ENCODE measurements around the gene TRAPPC6A. TPM values are rescaled to one million over a fixed set of nuclear protein-coding genes. Genes with fewer than 3 reads are reported as not detected.

The TRAPPC6A gene
- total and polyA plus RNA-seq, 9 donors: 1.8 to 33.7 (median 23.4) TPM

DNA sequence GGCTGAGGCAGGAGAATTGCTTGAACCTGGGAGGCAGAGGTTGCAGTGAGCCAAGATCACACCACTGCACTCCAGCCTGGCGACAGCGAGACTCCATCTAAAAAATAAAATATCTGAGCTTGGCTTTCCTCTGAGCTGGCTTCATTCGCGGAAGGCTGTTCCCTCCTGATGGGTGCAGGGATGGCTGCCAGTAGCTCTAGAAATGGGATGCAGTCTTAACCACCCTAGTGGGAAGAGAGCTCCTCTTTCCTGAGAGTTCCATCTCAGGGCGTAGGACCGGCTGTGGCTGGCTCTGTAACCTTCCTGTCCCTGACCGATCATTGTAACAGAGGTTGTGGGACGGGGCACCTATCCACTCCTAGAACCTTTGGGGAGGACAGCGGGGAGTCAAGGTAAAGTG lies 52.7 kb downstream of the TRAPPC6A start:
- WGBS, 3 donors: 94 to 96% (median 95%) methylated on average over 9 of the region's 9 CpGs
- TF ChIP-seq, protein P1, sequence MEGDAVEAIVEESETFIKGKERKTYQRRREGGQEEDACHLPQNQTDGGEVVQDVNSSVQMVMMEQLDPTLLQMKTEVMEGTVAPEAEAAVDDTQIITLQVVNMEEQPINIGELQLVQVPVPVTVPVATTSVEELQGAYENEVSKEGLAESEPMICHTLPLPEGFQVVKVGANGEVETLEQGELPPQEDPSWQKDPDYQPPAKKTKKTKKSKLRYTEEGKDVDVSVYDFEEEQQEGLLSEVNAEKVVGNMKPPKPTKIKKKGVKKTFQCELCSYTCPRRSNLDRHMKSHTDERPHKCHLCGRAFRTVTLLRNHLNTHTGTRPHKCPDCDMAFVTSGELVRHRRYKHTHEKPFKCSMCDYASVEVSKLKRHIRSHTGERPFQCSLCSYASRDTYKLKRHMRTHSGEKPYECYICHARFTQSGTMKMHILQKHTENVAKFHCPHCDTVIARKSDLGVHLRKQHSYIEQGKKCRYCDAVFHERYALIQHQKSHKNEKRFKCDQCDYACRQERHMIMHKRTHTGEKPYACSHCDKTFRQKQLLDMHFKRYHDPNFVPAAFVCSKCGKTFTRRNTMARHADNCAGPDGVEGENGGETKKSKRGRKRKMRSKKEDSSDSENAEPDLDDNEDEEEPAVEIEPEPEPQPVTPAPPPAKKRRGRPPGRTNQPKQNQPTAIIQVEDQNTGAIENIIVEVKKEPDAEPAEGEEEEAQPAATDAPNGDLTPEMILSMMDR (IDR thresholded peaks at IDR 0.05): no peak
- TF ChIP-seq EP300 (IDR thresholded peaks at IDR 0.05) (no peak), POLR2A (IDR thresholded peaks at IDR 0.05) (no peak)
- intact Hi-C loops (cut with DNase I): no loop called here

DNA sequence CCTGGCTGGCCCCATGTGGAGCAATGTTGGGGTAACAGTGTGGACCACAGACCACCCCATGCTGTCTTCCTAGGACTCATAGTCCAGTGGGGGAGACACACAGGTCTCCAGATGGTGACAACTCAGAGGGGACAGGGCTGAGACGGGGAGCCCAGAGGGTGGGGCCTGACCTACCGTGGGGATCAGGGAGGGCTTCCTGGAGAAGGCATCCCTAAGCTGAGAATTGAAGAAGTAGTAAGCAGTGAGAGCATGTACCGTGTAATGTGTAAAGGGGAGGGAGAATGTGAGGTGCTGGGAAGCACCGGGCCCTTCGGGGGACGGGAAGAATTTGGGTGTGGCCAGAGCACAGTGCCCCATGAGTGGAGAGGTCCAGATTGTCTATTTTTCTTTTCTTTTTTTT lies 54.0 kb downstream of the TRAPPC6A start:
- no peaks in the 10 kb centered on the region for H3K4me1 ChIP-seq (ENCODE audit: insufficient read depth)
- H3K36me3 ChIP-seq: no peaks in the 10 kb centered on the region
- TF ChIP-seq POLR2A (IDR thresholded peaks at IDR 0.05) (no peak), EP300 (IDR thresholded peaks at IDR 0.05) (no peak)
- TF ChIP-seq, protein P1 (IDR thresholded peaks at IDR 0.05): no peak
- intact Hi-C loops (cut with DNase I): no loop called here
- no peak overlapping the region for H3K4me3 ChIP-seq
- no peak overlapping the region for H3K27ac ChIP-seq
- H3K27me3 ChIP-seq: no peaks in the 10 kb centered on the region
- no peaks in the 10 kb centered on the region for H3K9me3 ChIP-seq
- WGBS, 3 donors: 85 to 93% (median 87%) methylated on average over 6 of the region's 6 CpGs
- no peak for DNase-seq

More for the DNA sequence above, 52.7 kb downstream of the TRAPPC6A start:
- H3K36me3 ChIP-seq: no peaks in the 10 kb centered on the region
- H3K27me3 ChIP-seq: no peaks in the 10 kb centered on the region
- H3K27ac ChIP-seq: no peak overlapping the region
- no peaks in the 10 kb centered on the region for H3K4me1 ChIP-seq (ENCODE audit: insufficient read depth)
- H3K4me3 ChIP-seq: no peak overlapping the region
- no peak for DNase-seq
- H3K9me3 ChIP-seq: no peaks in the 10 kb centered on the region

DNA sequence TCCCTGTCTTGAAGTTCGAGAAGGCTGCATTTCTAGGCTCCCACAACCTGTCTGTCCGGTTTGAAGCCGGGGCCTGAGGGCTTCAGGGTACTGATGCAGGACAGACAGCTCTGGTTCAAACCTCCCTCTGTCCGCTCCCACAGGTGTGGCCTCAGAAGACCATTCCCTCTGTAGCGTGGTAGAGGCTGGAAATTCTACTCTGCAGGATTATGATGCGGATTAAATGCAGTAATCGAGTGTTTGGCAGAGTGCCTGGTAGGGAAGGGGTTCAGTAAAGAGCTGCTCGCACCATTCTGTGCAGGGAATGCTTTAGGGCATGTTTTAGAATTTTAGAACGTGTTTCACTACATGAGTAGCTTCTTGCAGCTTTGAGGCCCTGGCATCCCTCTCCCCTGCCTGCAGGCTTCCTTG lies 54.6 kb downstream of the TRAPPC6A start:
- 65 to 69% (median 68%) methylated on average over 9 of the region's 9 CpGs for WGBS, 3 donors
- H3K9me3 ChIP-seq: no peaks in the 10 kb centered on the region
- intact Hi-C loops (cut with DNase I): loop anchor here in 1 of 4 donors (2.0 kb wide), 1 partner anchor 65 kb away; no protein-coding TSS in a partner anchor
- no peak overlapping the region for H3K27ac ChIP-seq
- TF ChIP-seq, protein P1 (IDR thresholded peaks at IDR 0.05): no peak
- TF ChIP-seq POLR2A (IDR thresholded peaks at IDR 0.05) (no peak), EP300 (IDR thresholded peaks at IDR 0.05) (no peak)
- no peak for DNase-seq
- H3K4me3 ChIP-seq: no peak overlapping the region
- no peaks in the 10 kb centered on the region for H3K36me3 ChIP-seq
- H3K4me1 ChIP-seq (ENCODE audit: insufficient read depth): no peaks in the 10 kb centered on the region
- H3K27me3 ChIP-seq: no peaks in the 10 kb centered on the region

DNA sequence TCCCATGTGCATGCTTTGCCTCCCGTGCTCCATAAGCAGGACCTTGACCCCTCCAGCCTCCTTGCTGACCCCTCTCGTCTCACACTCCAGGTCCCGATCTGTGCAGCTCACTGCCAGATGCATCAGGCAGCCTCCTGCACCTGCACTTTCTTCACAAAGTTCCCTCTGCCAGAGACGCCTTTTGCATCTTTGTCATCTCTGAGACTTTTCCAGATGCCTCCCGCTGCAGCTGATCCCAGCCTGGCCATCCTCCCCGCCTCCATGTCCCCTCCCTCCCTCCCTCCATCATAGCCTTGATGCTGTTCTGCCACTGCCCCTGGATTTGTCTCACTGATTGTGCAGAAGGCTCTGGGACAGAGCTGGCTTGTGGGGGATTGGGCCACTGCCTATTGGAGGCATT lies 55.2 kb downstream of the TRAPPC6A start:
- TF ChIP-seq, protein P1 (IDR thresholded peaks at IDR 0.05): no peak
- no peak for TF ChIP-seq POLR2A (IDR thresholded peaks at IDR 0.05)
- TF ChIP-seq EP300 (IDR thresholded peaks at IDR 0.05): no peak
- Histone ChIP-seq H3K27ac (no peak overlapping the region), H3K36me3 (no peaks in the 10 kb centered on the region), H3K9me3 (no peaks in the 10 kb centered on the region), H3K27me3 (no peaks in the 10 kb centered on the region), H3K4me3 (no peak overlapping the region), H3K4me1 (ENCODE audit: insufficient read depth) (no peaks in the 10 kb centered on the region)
- intact Hi-C loops (cut with DNase I): loop anchor here in 1 of 4 donors (2.0 kb wide), 1 partner anchor 66 kb away; no protein-coding TSS in a partner anchor
- WGBS, 3 donors: 54 to 71% (median 57%) methylated on average over 6 of the region's 6 CpGs
- no peak for DNase-seq

All from ovary (tissue), 9 donors.